GDM1 (cell line): ENCODE measurements around the gene TADA2B.

Source experiments
- DNase-seq: peaks from one replicate; lab custom pipeline; 2025; lab: John Stamatoyannopoulos, UW

TADA2B gene

GRCh38 chr4:7043284-7044136 is at the start of gene TADA2B:
Gene TADA2B, plus strand, starts transcription at chr4:7043372. Its CDS starts 208 bp downstream, at chr4:7043580.
- DNase-seq, result no peak

DNA sequence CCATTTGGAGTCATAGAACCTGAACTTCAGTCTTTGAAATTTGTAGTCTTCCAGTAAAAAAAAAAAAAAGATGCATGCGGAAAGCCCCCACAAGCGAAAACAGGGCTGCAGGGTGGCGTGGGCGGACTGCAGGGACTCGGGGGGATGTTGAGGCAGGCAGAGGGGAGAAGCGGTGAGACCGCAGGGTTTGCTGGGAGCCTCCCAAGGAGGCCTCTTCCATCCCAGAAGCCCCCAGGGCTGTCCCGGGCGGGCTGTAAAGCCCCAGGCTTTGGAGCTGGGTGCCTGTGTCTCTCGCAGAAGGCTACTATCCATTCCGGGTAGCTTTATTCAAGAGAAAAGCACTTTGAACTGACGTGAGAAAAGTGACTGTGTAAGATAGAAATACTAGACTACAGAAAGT is 46.7 kb upstream of the TADA2B start:
- DNase-seq, result no peak

DNA sequence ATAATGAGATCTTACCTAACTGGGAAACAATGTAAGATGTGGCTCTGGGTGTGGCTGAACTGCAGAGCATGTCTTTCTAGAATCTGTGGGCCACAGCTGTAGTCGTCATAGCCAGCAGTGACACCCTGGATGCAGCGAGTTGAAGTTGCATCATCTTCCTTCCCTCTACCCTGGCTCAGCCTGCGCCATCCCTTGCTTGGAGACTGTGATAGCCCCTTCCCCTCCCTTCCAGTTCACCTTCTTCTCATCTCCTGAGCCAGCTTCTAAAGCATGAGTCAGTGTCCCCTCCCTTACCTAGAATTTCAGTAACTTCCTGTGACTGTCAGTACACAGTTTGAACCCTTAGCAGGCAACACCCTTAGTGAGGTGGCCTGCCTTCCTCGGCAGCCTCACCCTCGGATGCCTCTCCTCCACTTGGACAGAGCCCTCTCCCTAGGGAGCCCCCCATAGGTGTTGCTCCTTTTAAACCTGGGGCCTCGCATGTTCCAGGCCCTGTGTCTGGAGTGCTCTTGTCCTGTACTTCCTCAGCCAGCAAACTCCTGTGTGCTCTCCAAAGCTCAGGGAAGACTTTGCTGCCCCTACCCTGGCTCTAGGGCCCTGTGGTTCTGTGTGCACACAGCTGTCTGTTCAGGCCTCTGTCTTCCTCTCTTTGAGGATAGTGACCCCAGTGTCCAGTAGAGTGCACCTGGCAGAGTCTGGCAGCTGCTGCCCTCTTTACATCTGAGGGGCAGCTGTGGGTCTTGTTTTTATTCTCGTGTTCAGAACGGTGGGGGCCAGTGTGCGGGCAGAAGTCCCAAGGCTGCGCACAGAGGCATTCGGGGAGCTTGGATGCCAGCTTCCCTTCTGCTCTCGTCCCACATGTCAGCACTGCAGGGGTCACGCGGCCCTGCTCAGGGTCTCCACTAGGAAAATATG is 43.7 kb upstream of the TADA2B start:
- no peak for DNase-seq

- DNase-seq, result no peak
Measured at GRCh38 chr4:7000421-7001176, 42.6 kb upstream of the TADA2B start.

- DNase-seq, result no peak
Measured at GRCh38 chr4:7001271-7001670, 41.9 kb upstream of the TADA2B start.

GRCh38 chr4:7002336-7002735 is 40.8 kb upstream of the TADA2B start:
- DNase-seq, result no peak

DNA sequence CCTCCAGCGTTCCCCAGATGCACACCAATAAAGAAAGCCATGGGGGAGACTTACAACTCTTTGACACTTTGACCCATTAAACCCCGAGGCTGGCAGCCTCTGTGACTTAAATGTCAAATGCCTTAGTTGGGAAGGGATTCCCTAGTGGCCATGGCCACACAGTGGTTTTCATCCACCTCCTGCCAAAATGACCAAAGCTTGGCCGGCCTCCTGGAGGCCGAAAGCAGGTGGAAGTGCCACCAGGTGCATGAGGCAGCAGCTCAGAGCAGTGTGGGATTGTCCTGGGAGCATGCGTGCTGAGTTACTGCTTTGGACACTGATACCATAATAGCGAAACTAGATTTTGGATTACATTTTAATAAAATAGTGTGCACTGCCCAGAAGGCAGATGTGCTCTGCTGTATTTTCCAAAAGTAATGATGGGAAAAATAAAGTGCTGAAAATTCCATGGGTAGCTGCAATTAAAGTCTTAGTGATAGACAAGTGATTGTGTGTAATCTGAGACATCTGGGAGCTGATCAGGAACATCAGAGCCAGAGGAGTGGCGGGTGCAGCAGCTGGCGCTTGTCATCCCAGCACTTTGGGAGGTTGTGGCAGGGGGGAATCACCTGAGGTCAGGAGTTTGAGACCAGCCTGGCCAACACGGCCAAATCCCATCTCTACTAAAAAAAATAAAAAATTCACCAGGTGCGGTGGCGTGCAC is 39.8 kb upstream of the TADA2B start:
- DNase-seq, result no peak

DNA sequence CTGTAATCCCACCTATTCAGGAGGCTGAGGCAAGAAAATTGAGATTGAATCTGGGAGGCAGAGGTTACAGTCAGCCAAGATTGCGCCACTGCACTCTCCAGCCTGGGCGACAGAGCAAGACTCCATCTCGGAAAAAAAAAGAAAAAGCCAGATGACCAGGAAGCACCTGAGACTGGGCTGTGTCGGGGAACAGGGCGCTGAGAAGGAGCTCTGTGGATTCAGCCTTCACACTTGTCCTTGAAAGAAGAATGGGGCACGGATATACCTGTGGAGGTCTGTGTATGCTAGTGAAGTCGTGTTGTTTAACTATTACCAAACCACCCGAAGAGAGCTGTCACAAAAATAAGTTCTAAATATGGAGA is 39.3 kb upstream of the TADA2B start:
- DNase-seq, result no peak

GRCh38 chr4:7004331-7004730 is 38.8 kb upstream of the TADA2B start:
- no peak for DNase-seq

DNA sequence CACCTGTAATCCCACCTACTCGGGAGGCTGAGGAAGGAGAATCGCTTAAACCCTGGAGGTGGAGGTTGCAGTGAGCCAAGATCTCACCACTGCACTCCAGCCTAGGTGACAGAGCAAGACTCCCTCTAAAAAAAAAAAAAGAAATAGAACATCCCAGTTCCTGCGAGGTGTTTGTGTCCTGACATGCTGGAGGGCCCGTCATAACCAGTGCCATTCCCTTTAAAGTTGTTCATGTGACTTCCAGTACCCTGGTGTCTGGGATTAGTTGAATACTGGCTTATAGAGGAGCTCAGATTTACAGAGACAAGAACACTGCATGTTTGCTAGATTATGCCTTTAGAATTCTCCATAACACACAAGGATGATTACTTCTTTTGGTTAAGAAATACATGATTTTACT is 37.6 kb upstream of the TADA2B start:
- DNase-seq, result no peak

GRCh38 chr4:7006411-7006810 is 36.8 kb upstream of the TADA2B start:
- DNase-seq, result no peak

DNA sequence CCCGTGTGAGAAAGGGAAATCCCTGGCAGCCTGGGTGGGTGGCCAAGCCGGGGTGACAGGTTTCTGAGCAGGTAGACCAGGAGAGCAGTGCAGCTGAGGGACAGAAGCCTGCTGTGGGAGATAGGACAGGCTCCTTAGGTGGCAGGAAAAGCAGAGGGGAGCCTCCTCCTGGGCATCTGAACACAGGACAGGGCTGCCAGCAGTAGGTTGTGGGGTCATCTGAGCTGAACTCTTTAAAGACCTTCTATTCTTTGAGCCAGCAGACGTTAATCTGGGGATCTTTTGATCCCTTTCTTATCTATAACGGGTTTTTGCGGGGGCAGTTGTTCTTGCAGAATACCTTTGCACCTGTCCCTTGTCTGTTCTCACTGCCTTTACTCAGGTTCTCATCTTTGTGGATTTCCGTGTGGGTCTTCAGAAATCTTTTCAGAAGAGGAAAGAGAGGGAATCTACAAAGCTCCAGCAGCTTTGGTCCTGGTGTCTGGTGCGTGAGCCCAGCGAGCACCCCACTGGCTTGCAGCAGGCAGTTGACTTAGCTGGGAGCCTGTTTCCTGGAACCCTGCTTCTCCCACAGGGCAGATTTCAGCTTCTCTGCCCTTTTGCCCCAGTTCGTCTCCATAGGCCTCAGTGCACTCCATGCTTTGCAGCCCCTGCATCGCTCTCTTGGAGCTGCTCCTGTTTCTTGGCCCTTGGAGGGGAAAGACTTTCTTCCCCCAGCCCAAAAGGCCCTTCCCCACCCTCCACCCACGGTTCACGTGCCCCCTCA is 35.8 kb upstream of the TADA2B start:
- DNase-seq, result no peak

GRCh38 chr4:7007944-7008343 is 35.2 kb upstream of the TADA2B start:
- DNase-seq, result no peak

- DNase-seq, result no peak
Measured at GRCh38 chr4:7009564-7009963, 33.6 kb upstream of the TADA2B start.

GRCh38 chr4:7013175-7013574 is 30.0 kb upstream of the TADA2B start:
- DNase-seq, result no peak

- no peak for DNase-seq
Measured at GRCh38 chr4:7014815-7015214, 28.4 kb upstream of the TADA2B start.

DNA sequence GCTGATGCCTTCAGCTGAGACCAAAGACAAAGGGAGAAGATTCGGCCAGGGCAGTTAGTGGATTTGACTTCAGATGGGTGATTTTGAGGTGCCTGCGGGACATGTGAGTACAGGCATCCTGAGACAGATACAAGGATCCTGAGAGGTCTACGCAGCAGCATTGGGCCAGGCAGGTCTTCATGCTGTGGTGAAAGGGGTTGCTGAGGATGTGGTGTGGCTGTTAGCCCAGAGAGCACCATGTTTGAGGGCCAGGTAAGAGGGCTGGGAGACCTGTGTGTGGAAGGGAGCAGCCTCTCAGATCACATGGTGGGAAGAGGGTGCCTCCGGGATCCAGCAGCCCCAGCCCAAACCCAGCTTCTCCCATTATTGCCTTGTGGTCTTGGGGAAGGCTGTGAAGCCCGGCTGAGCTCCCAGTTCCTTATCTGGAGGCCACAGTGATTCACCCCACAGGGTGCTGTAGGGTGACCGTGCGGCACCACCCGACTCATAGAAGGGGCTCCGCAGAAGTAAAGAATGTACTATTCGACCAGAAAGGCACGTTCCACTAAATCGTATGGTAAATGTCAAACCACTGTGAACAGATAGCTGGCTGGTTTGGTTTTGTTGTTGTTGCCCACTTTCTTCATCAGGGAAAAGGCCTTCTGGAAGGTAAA is 27.7 kb upstream of the TADA2B start:
- DNase-seq, result no peak

GRCh38 chr4:7016086-7016485 is 27.1 kb upstream of the TADA2B start:
- DNase-seq, result no peak

- no peak for DNase-seq
Measured at GRCh38 chr4:7016512-7016911, 26.7 kb upstream of the TADA2B start.

DNA sequence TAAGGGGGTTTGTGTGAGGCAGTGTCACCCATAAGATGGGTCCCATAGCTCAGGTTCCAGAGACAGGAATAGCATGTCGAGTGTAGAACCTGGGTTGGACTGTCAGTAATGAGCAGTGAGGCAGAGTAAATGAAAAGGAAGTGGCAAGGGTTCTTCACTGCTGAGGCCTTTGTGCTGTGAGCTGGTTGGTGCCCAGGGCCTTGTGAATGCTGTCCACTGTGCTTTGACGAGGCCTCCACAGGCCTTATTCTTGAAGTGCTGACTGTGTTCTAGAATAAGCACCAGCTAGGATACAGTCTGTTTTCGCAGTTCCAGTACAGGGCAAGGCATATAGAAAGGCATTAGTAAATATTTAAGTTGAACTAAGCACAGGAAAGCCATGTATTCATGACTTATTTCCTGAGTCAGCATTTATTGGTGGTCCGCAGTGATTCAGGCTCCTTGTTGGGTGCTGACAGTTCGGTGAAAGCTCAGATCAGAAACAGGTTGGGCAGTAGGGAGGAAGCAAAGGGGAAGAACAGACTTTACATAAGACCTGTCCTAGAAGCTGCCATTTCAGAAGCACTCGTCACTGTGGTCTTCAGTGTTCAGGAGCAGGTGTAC is 25.6 kb upstream of the TADA2B start:
- no peak for DNase-seq
